ENCODE measurements around the gene ABCC8.

ABCC8 gene

DNA sequence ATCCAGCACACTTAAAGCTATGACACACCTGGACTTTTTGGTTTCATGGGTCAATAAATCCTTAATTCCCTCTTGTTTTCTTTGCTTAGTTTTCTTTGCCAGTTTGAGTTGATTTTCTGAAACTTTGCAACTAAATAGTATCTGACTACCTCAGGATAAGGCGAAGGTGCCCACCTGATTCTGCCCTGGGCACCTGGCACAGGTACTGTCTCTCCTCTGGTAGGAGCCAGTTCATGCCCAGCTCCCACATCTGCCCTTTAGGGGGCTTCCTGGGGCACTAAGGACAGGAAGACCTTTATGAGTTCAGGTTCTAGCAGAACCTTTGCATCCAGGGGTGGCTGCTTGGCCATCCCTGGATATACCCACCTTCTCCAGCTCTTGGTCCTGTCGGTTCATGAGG, 68.6 kb downstream of the ABCC8 start:
- TF ChIP-seq CTCF (IDR thresholded peaks at IDR 0.05; ENCODE audit: control insufficient read depth, insufficient read depth, low read depth, low read length, missing control alignments) = no peak
- no peak overlapping the region for H3K4me3 ChIP-seq (ENCODE audit: control insufficient read depth, low read depth, low read length)
- no peak for DNase-seq (ENCODE audit: low read depth)

- H3K4me3 ChIP-seq (ENCODE audit: control insufficient read depth, low read depth, low read length) = no peak overlapping the region
- TF ChIP-seq CTCF (IDR thresholded peaks at IDR 0.05; ENCODE audit: control insufficient read depth, insufficient read depth, low read depth, low read length, missing control alignments) = no peak
- DNase-seq (ENCODE audit: low read depth) = no peak
Measured at GRCh38 chr11:17407575-17407974, 69.1 kb downstream of the ABCC8 start.

GRCh38 chr11:17406818-17407149, 69.9 kb downstream of the ABCC8 start:
- TF ChIP-seq CTCF (IDR thresholded peaks at IDR 0.05; ENCODE audit: control insufficient read depth, insufficient read depth, low read depth, low read length, missing control alignments) = no peak
- no peak for DNase-seq (ENCODE audit: low read depth)
- no peak overlapping the region for H3K4me3 ChIP-seq (ENCODE audit: control insufficient read depth, low read depth, low read length)

GRCh38 chr11:17406082-17406817, 70.4 kb downstream of the ABCC8 start:
- TF ChIP-seq CTCF (IDR thresholded peaks at IDR 0.05; ENCODE audit: control insufficient read depth, insufficient read depth, low read depth, low read length, missing control alignments) = no peak
- H3K4me3 ChIP-seq (ENCODE audit: control insufficient read depth, low read depth, low read length) = no peak overlapping the region
- no peak for DNase-seq (ENCODE audit: low read depth)

DNA sequence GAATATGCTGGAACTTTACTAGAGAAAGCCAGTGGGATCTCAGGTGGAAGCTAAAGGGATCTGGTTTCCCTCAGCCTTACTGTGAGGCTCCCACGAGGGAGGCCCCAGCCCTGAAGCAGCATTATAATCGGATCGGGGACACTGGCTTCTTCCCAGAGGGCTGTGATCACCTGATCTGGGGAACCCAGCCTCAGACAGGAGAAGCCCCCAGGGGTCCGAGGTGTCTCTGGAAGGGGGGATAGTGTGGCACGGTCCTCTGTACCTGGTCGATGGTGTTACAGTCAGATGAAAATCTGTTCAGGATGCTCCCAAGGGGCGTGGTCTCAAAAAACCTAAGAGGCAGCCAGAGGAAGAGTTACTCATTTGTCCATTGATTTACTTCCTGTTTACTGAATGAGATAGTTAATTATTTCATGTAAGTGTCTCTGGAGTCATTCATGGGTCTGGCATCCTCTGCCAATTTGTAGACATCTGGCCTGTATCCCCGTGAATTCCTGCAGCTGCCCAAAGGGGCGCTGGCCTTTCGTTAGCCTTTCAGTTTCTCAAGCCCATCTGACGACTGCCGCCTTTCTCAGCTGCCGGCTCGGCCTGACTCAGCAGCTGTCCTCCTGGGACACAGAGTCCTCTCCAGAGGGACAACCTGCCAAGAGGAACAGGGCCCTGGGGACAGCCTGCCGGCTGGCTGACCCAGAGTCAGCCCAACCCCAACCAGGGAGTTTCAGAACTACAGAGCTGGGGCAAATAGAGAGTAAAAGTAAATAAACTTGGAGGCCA, 71.2 kb downstream of the ABCC8 start:
- no peak for TF ChIP-seq CTCF (IDR thresholded peaks at IDR 0.05; ENCODE audit: control insufficient read depth, insufficient read depth, low read depth, low read length, missing control alignments)
- no peak for DNase-seq (ENCODE audit: low read depth)

DNA sequence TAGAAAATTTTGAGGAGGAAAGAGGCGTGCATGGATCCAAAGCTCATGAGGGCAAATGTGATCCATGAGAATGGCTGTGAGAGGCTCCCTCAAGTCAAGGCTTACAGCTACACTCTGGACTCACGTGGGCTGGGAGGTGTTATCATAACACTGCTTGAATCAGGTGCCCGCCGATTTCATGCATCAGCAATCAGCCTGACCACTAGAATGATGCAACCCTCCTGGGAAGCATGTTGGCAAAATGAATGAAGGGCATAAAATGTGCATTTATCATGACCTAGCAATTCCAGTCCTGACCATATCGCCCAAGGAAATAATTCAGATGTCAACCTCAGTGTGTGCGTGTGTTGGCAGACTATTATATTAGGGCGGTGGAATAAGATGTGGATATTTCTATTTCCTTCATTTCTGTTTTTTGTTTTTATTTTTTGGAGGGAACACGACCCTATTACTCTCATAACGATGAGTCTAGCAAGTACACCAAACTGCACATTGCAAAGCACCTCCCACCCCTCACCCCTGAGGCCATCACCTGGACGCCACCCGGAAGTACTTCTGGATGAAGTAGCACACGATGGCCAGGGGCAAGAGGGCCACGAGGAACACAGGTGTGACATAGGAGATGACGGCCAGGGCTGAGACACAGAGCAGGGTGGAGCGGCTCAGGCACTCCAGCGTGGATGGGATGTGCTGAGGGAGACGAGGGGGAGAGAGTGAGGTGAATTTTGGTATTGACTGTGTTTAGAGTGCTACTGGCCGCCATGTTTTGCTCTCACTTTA, 72.5 kb downstream of the ABCC8 start:
- no peak for TF ChIP-seq CTCF (IDR thresholded peaks at IDR 0.05; ENCODE audit: control insufficient read depth, insufficient read depth, low read depth, low read length, missing control alignments)
- no peak overlapping the region for H3K4me3 ChIP-seq (ENCODE audit: control insufficient read depth, low read depth, low read length)
- DNase-seq (ENCODE audit: low read depth) = peak; percentile 5

More for the DNA sequence above, 71.2 kb downstream of the ABCC8 start:
- H3K4me3 ChIP-seq (ENCODE audit: control insufficient read depth, low read depth, low read length) = no peak overlapping the region

Measured in AG09309 (cell line).